HG02981 (cell line): ENCODE measurements around the gene TRPC1.

Experiments
- ATAC-seq: cut with Tn5 transposase; IDR thresholded peaks from one replicate; pipeline ENCODE4 v1.9.1; 2021; ENCODE audit warnings: mild to moderate bottlenecking, moderate library complexity; ENCODE audit not compliant: unreplicated experiment

Gene TRPC1

GRCh38 chr3:142828703-142829305 is 105.0 kb downstream of the TRPC1 start:
- peak; percentile 99 for ATAC-seq

GRCh38 chr3:142837526-142837925 is 113.7 kb downstream of the TRPC1 start:
- no peak for ATAC-seq

GRCh38 chr3:142839831-142840230 is 116.0 kb downstream of the TRPC1 start:
- ATAC-seq = no peak

- ATAC-seq = no peak
Observed at GRCh38 chr3:142844339-142844977, 120.6 kb downstream of the TRPC1 start.

- ATAC-seq = no peak
Observed at GRCh38 chr3:142846779-142847577, 123.1 kb downstream of the TRPC1 start.

- no peak for ATAC-seq
Observed at GRCh38 chr3:142849148-142849547, 125.3 kb downstream of the TRPC1 start.

GRCh38 chr3:142850395-142851023 is 126.7 kb downstream of the TRPC1 start:
- ATAC-seq = no peak

- no peak for ATAC-seq
Observed at GRCh38 chr3:142852009-142852408, 128.2 kb downstream of the TRPC1 start.

- ATAC-seq = no peak
Observed at GRCh38 chr3:142853270-142854168, 129.7 kb downstream of the TRPC1 start.

- no peak for ATAC-seq
Observed at GRCh38 chr3:142857056-142857455, 133.2 kb downstream of the TRPC1 start.
